HFFc6 (cell line): ENCODE data around the gene PLAAT3. TPM values are rescaled to one million over a fixed set of nuclear protein-coding genes. Genes with fewer than 3 reads are reported as not detected.
"Not testable (repeated sequence)": the region's sequence is repeated elsewhere in the genome, so short reads cannot be mapped to it uniquely, and the experiment has no call there.

Experiments used
- DNase-seq: peaks from one replicate; pipeline ENCODE4 v3.0.0-alpha.2; 2018
- H3K27ac Mint-ChIP-seq: 2 replicates; pipeline ENCODE4 v1.8.0; 2020; ENCODE audit warnings: mild to moderate bottlenecking, mixed read lengths
- H3K27me3 Mint-ChIP-seq: 2 replicates; pipeline ENCODE4 v1.8.0; 2021; ENCODE audit warnings: mild to moderate bottlenecking, moderate library complexity, mixed read lengths; ENCODE audit not compliant: insufficient read depth
- H3K36me3 Mint-ChIP-seq: 2 replicates; pipeline ENCODE4 v1.8.0; 2021; ENCODE audit warnings: low read depth, mixed read lengths
- H3K4me1 Mint-ChIP-seq: 2 replicates; pipeline ENCODE4 v1.8.0; 2020; ENCODE audit warnings: low read depth, mixed read lengths
- H3K4me3 Mint-ChIP-seq: 2 replicates; pipeline ENCODE4 v1.8.0; 2020; ENCODE audit warnings: mild to moderate bottlenecking, moderate library complexity, mixed read lengths
- H3K9me3 Mint-ChIP-seq: 2 replicates; pipeline ENCODE4 v1.8.0; 2020; ENCODE audit warnings: mild to moderate bottlenecking, mixed read lengths
- CTCF ChIP-seq: fragments of 200-600 bp; sonication (generic); IDR thresholded peaks from 2 replicates; pipeline ENCODE4 v1.5.0; 2021; ENCODE audit warnings: antibody characterized with exemption, mild to moderate bottlenecking
- total RNA-seq, 6 experiments: library from RNA; stranded (reverse); fragmentation: NEBNext Ultra II Directional; extraction: Animal tissue kit (Norgen Biotek cat#: 25700); gene quantifications; 2 replicates in 1 of 6; 3 replicates in 5 of 6; pipeline ENCODE4 v1.2.3, GENCODE V29; 2021

Gene PLAAT3
- total RNA-seq, 6 experiments from 2014 or later = 8.0 to 11.2 (median 8.6) TPM

GRCh38 chr11:63554877-63555223 is 59.4 kb downstream of the PLAAT3 start:
- H3K36me3 Mint-ChIP-seq = no peaks in the 10 kb centered on the region
- H3K27me3 Mint-ChIP-seq = peaks cover 37% of the 10 kb centered on the region

GRCh38 chr11:63553759-63554158 is 60.5 kb downstream of the PLAAT3 start:
- DNase-seq = no peak
- no peaks in the 10 kb centered on the region for H3K36me3 Mint-ChIP-seq
- H3K27me3 Mint-ChIP-seq = peaks cover 39% of the 10 kb centered on the region
- H3K4me3 Mint-ChIP-seq = peak overlapping the region; percentile 6; the same call in 1 of the 2 replicates
- H3K27ac Mint-ChIP-seq = no peak overlapping the region
- H3K9me3 Mint-ChIP-seq = no peaks in the 10 kb centered on the region
- TF ChIP-seq CTCF = no peak
- H3K4me1 Mint-ChIP-seq = no peaks in the 10 kb centered on the region

More at GRCh38 chr11:63554877-63555223, 59.4 kb downstream of the PLAAT3 start:
- Mint-ChIP-seq H3K9me3 (no peaks in the 10 kb centered on the region), H3K4me1 (no peaks in the 10 kb centered on the region), H3K27ac (no peak overlapping the region), H3K4me3 (no peak overlapping the region)
- DNase-seq = no peak
- no peak for TF ChIP-seq CTCF

GRCh38 chr11:63552921-63553320 is 61.3 kb downstream of the PLAAT3 start:
- TF ChIP-seq CTCF = no peak
- no peak overlapping the region for H3K4me3 Mint-ChIP-seq
- H3K27ac Mint-ChIP-seq = no peak overlapping the region
- H3K27me3 Mint-ChIP-seq = peaks cover 36% of the 10 kb centered on the region
- no peaks in the 10 kb centered on the region for H3K4me1 Mint-ChIP-seq
- no peaks in the 10 kb centered on the region for H3K9me3 Mint-ChIP-seq
- no peak for DNase-seq
- no peaks in the 10 kb centered on the region for H3K36me3 Mint-ChIP-seq

GRCh38 chr11:63551889-63552266 is 62.4 kb downstream of the PLAAT3 start:
- Mint-ChIP-seq H3K27ac (no peak overlapping the region), H3K4me3 (no peak overlapping the region), H3K9me3 (no peaks in the 10 kb centered on the region), H3K36me3 (no peaks in the 10 kb centered on the region), H3K4me1 (no peaks in the 10 kb centered on the region), H3K27me3 (peaks cover 29% of the 10 kb centered on the region)
- TF ChIP-seq CTCF = no peak
- no peak for DNase-seq

- Mint-ChIP-seq H3K27me3 (peaks cover 23% of the 10 kb centered on the region), H3K36me3 (no peaks in the 10 kb centered on the region), H3K27ac (no peak overlapping the region), H3K4me3 (no peak overlapping the region), H3K9me3 (no peaks in the 10 kb centered on the region), H3K4me1 (no peaks in the 10 kb centered on the region)
- TF ChIP-seq CTCF = no peak
- DNase-seq = no peak
Measured at GRCh38 chr11:63551091-63551888, 62.9 kb downstream of the PLAAT3 start.

- H3K36me3 Mint-ChIP-seq, DNase-seq, H3K4me3 Mint-ChIP-seq, H3K9me3 Mint-ChIP-seq, H3K4me1 Mint-ChIP-seq, H3K27ac Mint-ChIP-seq: not testable (repeated sequence)
- peaks cover 21% of the 10 kb centered on the region for H3K27me3 Mint-ChIP-seq
Measured at GRCh38 chr11:63550156-63550700, 64.0 kb downstream of the PLAAT3 start.
